ENCODE results near the gene TMEM45B.

GRCh38 chr11:129803533-129803932, 12.1 kb upstream of the TMEM45B start:
- TF ChIP-seq CTCF (IDR thresholded peaks at IDR 0.05): no peak
- no peak for TF ChIP-seq REST (IDR thresholded peaks at IDR 0.05)
- TF ChIP-seq JUN (IDR thresholded peaks at IDR 0.05): no peak
- no peak for TF ChIP-seq POLR2AphosphoS2 (conservative IDR thresholded peaks at IDR 0.05; ENCODE audit: low read length)
- TF ChIP-seq MAX (IDR thresholded peaks at IDR 0.05): no peak
- no peak for TF ChIP-seq RCOR1 (IDR thresholded peaks at IDR 0.05; ENCODE audit: low read depth, low read length)
- no peak for TF ChIP-seq HOXB13 (CRISPR knock-in tag; IDR thresholded peaks at IDR 0.05; ENCODE audit: low read depth)
- TF ChIP-seq ZC3H11A (IDR thresholded peaks at IDR 0.05): no peak
- TF ChIP-seq POLR2A (IDR thresholded peaks at IDR 0.05; ENCODE audit: low read length): no peak
- no peak for TF ChIP-seq RAD21 (conservative IDR thresholded peaks at IDR 0.05 in 1 of 2, IDR thresholded peaks at IDR 0.05 in 1 of 2)
- TF ChIP-seq SREBF2 (IDR thresholded peaks at IDR 0.05): no peak
- TF ChIP-seq CEBPB (IDR thresholded peaks at IDR 0.05): no peak
